Measurements from ENCODE around the gene PCBP3. TPM values are rescaled to one million over a fixed set of nuclear protein-coding genes. Genes with fewer than 3 reads are reported as not detected.

PCBP3 gene
- total and polyA plus RNA-seq, 2 donors (not counting 3 experiments of a cell fraction or from before 2014, with no cell fraction given): 0.06 to 1.1 TPM

- no peaks in the 10 kb centered on the region for H4K20me1 ChIP-seq (replicated peaks; ENCODE audit: control insufficient read depth, extremely low read depth, insufficient read depth, low read length)
- no peak overlapping the region for H3K27ac ChIP-seq (ENCODE audit: insufficient read depth, low read depth, low read length)
- BruUV-seq (replicated peaks): no TSS peak
- CTCF ChIA-PET: no interaction called here
- no peaks in the 10 kb centered on the region for H3K9me1 ChIP-seq (replicated peaks; ENCODE audit: control insufficient read depth, extremely low read depth, insufficient read depth, low read length)
- DNase-seq (ENCODE audit: low read depth, low spot score): no peak
- POLR2A ChIA-PET: no interaction called here
- H3K4me1 ChIP-seq (ENCODE audit: control insufficient read depth, extremely low read depth, insufficient read depth, low read length): no peaks in the 10 kb centered on the region
- H2AFZ ChIP-seq (ENCODE audit: low read depth, low read length): no peak overlapping the region
- no peaks in the 10 kb centered on the region for H3K79me2 ChIP-seq (ENCODE audit: control insufficient read depth, insufficient read depth, low read length)
- peaks cover 3% of the 10 kb centered on the region for H3K9me3 ChIP-seq (replicated peaks; ENCODE audit: control insufficient read depth, insufficient read depth, low read length)
- no peak for FAIRE-seq
- no peaks in the 10 kb centered on the region for H3K27me3 ChIP-seq (ENCODE audit: control insufficient read depth in 2 of 2, insufficient read depth in 2 of 2, low read length in 2 of 2)
- no peak for TF ChIP-seq FOS (IDR thresholded peaks at IDR 0.05; ENCODE audit: borderline replicate concordance, insufficient read depth, low read length)
- TF ChIP-seq POLR2AphosphoS5 (IDR thresholded peaks at IDR 0.05; ENCODE audit: insufficient read depth, low read depth, low read length): no peak
- TF ChIP-seq EZH2 (IDR thresholded peaks at IDR 0.05; ENCODE audit: borderline replicate concordance, low read depth, low read length, severe bottlenecking): no peak
- no peak for TF ChIP-seq POLR2A (IDR thresholded peaks at IDR 0.05; ENCODE audit: low read depth, low read length)
- TF ChIP-seq MAX (IDR thresholded peaks at IDR 0.05; ENCODE audit: insufficient read depth, insufficient read length): no peak
- TF ChIP-seq JUN (IDR thresholded peaks at IDR 0.05; ENCODE audit: borderline replicate concordance, insufficient read depth, insufficient read length, low read depth): no peak
- no peak for TF ChIP-seq MYC (IDR thresholded peaks at IDR 0.05; ENCODE audit: low read depth, low read length)
- TF ChIP-seq GATA2 (IDR thresholded peaks at IDR 0.05; ENCODE audit: insufficient read depth, insufficient read length, low read depth, low read length): no peak
- no peak for TF ChIP-seq CTCF (IDR thresholded peaks at IDR 0.05; ENCODE audit: extremely low read depth in 1 of 2, insufficient read depth in 1 of 2, low read depth in 1 of 2, low read length in 2 of 2)
- H3K4me3 ChIP-seq (replicated peaks in 1 of 3; ENCODE audit: insufficient read depth in 1 of 3, low read depth in 1 of 3, low read length in 3 of 3): no peak overlapping the region
- intact Hi-C loops (cut with micrococcal nuclease): no loop called here
- H3K36me3 ChIP-seq (ENCODE audit: control insufficient read depth in 2 of 2, extremely low read depth in 1 of 2, insufficient read depth in 2 of 2, low read length in 2 of 2): no peaks in the 10 kb centered on the region
- H3K4me2 ChIP-seq (ENCODE audit: insufficient read depth, low read length): no peak overlapping the region
- H3K9ac ChIP-seq (replicated peaks; ENCODE audit: extremely low read depth, insufficient read depth, low read length): no peak overlapping the region
- dilution Hi-C loops (cut with MboI; ENCODE audit: extremely low pct_ligation_motif_present, low sequenced_read_pairs): no loop called here
Observed at GRCh38 chr21:45919593-45919992, 276.1 kb downstream of the PCBP3 start.

Measured in endothelial cell of umbilical vein (primary cell).